HEK293T (cell line): ENCODE measurements around the gene JMJD1C.

Experiments
- BHLHE40 ChIP-seq: fragments of 450-650 bp; IDR thresholded peaks from 2 replicates; pipeline ENCODE4 v1.6.1; 2016; ENCODE audit warnings: mild to moderate bottlenecking, moderate library complexity, borderline replicate concordance
- FOXA1 ChIP-seq: fragments of 450-650 bp; IDR thresholded peaks from 2 replicates; pipeline ENCODE4 v1.6.1; 2016; ENCODE audit warnings: mild to moderate bottlenecking
- FOXM1 ChIP-seq: fragments of 450-650 bp; IDR thresholded peaks from 2 replicates; pipeline ENCODE4 v1.6.1; 2017; ENCODE audit warnings: mild to moderate bottlenecking, borderline replicate concordance
- HDGF ChIP-seq: fragments of 450-650 bp; IDR thresholded peaks from 2 replicates; pipeline ENCODE4 v1.6.1; 2017; ENCODE audit warnings: antibody characterized with exemption, borderline replicate concordance

DNA sequence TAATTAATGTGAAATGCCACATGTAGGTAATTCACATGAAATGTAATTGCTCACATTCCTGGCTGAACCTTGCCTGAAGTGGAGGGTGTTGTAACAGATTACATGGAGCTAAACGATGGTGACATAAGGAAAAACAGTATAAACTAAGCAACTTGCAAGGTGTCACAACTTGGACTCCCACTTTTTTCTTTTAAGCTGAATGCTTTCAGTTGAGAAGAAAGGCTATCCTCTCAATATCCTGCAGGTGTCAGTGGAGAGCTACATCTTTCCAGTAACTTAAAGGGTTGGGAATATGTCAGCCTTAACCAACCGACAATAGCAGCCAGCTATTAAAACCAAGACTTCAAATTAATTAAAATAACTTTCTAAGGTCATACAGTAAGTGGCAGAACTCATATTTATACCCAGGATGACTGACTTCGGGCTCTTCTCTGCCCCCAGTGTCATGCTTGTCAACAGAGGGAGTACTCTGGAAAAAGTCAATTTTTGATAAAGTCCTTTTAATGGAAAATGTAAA is 299.0 kb downstream of the JMJD1C start:
- no peak for TF ChIP-seq BHLHE40
- no peak for TF ChIP-seq FOXA1
- TF ChIP-seq HDGF, result no peak
- no peak for TF ChIP-seq FOXM1
